Hematopoietic multipotent progenitor cell treated with erythropoietin and hydrocortisone succinate and interleukin-3 and kit ligand, for 4 days (in vitro differentiated cells): ENCODE measurements around the gene C14orf39.
"Not testable (repeated sequence)": the region's sequence is repeated elsewhere in the genome, so short reads cannot be mapped to it uniquely, and the experiment has no call there.

Source experiments
- DNase-seq: peaks from one replicate; pipeline ENCODE4 v3.0.0-alpha.2; 2015

C14orf39 gene

DNA sequence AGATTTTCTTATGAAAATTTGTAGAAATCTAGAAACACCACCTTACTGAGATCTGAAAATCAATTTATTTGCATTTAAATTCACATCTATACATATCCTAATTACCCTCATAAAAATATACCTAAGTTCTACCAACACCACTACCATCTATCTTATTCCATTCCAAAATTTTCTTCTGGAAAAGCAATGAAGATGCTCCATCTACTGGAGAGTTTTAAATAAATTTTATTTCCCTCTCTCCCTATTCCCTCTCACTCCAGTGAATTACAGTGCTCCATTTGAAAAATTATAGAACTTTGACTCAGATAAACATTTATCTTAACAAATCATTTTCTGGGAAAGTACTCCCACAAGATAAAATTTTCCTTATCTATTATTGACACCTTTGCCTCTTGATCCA, 2.3 kb upstream of the C14orf39 start:
- DNase-seq, result no peak

- DNase-seq, result no peak
Measured at GRCh38 chr14:60487211-60487610, 1.3 kb upstream of the C14orf39 start.

- no peak for DNase-seq
Measured at GRCh38 chr14:60485057-60485597, 736 bp downstream of the C14orf39 start.

DNA sequence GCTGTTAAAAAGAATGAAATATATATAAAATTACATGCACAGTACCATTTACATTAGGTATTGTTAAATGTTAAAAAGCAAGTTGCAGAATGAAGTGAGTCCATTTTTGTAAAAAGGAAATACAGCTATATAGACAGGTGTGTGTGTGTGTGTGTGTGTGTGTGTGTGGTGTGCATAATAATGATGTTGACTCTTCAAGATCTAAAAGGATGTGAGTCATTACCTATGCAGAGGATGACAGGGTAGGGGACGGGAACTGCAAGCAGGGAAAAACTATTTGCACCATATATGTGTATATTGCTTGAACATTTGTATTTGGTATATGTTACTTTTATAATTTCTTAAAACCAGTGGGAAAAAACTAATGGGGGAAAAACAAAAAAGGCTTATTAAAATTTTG, 3.1 kb downstream of the C14orf39 start:
- no peak for DNase-seq

DNA sequence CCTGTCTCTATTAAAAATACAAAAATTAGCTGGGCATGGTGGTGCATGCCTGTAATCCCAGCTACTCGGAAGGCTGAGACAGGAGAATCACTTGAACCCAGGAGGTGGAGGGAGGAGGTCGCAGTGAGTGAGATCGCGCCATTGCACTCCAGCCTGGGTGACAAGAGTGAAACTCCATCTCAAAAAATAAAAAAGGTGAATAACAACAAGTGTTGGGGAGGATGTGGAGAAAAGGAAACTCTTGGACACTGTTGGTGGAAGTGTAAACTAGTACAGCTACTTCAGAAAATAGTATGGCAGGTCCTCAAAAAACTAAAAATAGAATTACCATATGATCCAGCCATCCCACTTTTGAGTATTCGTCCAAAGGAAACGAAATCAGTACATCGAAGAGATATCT, 5.6 kb downstream of the C14orf39 start:
- DNase-seq, result not testable (repeated sequence)

DNA sequence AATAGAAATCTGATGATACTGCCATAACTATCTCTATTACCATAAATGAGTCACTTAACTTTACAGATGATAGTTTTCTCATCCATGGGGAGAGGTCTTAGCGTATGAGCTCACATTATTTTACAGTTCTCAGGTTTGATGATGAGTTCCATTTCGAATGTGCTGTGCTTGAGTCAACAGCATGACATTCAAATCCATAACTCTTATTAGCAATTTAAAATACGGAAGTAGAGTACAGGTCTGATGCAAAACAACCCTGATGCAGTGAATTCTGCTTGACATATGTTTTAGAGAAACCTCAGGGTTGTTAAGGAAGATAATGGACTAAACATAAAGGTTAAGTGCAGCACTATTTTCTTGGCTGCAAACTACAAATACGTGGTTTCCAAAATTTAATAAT, 30.0 kb downstream of the C14orf39 start:
- DNase-seq, result no peak

DNA sequence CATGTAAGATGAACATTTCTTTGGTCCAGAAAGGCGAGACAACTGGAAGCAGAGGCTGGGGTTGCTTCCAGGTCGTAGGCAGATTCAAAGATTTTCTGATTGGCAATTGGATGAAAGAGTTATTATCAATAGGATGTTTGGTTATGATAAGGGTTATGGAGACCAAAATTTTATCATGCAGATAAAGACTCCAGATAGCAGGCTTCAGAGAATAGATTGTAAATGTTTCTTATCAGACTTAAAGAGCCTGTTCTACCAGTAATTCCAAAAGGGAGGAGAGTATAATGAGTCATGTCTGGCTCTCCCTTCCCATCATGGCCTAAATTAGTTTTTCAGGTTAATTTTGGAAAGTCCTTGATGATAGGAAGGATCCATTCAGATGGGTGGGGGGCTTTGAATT, 55.6 kb downstream of the C14orf39 start:
- no peak for DNase-seq

- DNase-seq, result peak; percentile 9
Measured at GRCh38 chr14:60420050-60420449, 65.8 kb downstream of the C14orf39 start.

GRCh38 chr14:60397550-60397949, 88.3 kb downstream of the C14orf39 start:
- DNase-seq, result not testable (repeated sequence)

DNA sequence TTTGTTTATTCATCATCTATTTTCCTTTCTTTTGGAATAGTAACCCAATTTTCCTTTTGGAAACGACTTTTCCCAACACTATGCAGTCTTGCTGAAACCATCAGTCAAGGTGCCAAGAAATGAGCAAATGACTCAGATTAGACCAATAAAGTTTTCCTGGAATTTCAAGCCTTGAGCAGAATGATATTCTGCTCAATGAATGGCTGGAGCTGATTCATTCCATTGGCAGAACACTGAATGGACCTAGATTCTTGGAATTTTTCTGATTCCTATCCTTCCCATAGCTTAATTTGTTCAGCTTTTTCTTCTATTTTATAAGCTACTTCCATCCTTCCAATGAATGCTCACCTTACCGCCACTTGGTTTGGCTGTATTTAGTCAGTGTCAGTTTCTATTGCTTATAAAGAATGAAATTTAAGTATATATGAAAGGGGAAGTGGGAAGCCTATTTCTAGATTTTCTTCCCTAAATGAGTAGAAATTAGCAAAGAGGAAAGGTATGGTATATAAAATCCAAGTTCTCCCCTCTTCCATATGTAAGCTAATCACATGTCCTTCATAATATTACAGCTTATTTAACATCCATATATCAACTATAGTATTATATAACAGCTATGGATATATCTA, 89.0 kb downstream of the C14orf39 start:
- DNase-seq, result no peak
